Breast epithelium (tissue), 4 donors: ENCODE data around the gene LYST. TPM values are rescaled to one million over a fixed set of nuclear protein-coding genes. Genes with fewer than 3 reads are reported as not detected.

Source experiments
- DNase-seq, 2 donors: peaks; one replicate each; pipeline ENCODE4 v3.0.0-alpha.2; 2019; ENCODE audit warnings: low spot score in 2 of 2
- H3K27ac ChIP-seq, 2 donors: fragments of 200-600 bp; sonication (generic) in 1 of 2; one replicate each; pipeline ENCODE4 v1.5.1; 2016 to 2019; ENCODE audit warnings: mild to moderate bottlenecking in 1 of 2
- H3K27me3 ChIP-seq, 2 donors: fragments of 200-600 bp; sonication (generic) in 1 of 2; one replicate each; pipeline versions ENCODE4 v1.5.1 to v1.6.0; 2017 to 2019; ENCODE audit warnings: control low read depth in 1 of 2, mild to moderate bottlenecking in 1 of 2
- H3K36me3 ChIP-seq: fragments of 200-600 bp; one replicate; pipeline ENCODE4 v1.5.1; 2019
- H3K4me1 ChIP-seq, 2 donors: fragments of 200-600 bp; sonication (generic); one replicate each; pipeline ENCODE4 v1.5.1; 2016 to 2019; ENCODE audit warnings: control low read depth in 1 of 2
- H3K4me3 ChIP-seq, 3 donors: fragments of 200-600 bp; sonication (generic); 1 replicate in 2 of 3; 2 replicates in 1 of 3; pipeline ENCODE4 v1.5.1; 2016 to 2019; ENCODE audit warnings: mild to moderate bottlenecking in 3 of 3, moderate library complexity in 2 of 3
- H3K9me3 ChIP-seq, 2 donors: fragments of 200-600 bp; sonication (generic) in 1 of 2; one replicate each; pipeline ENCODE4 v1.5.1; 2016 to 2019; ENCODE audit warnings: control low read depth in 1 of 2
- POLR2A ChIP-seq: fragments of 450-650 bp; IDR thresholded peaks from one replicate; pipeline ENCODE4 v1.6.1; 2016; ENCODE audit warnings: antibody characterized with exemption, mild to moderate bottlenecking, moderate library complexity
- POLR2AphosphoS5 ChIP-seq, 3 donors: sonication (generic); formaldehyde crosslinking; IDR thresholded peaks; one replicate each; pipeline ENCODE4 v1.6.1; 2017; ENCODE audit warnings: antibody characterized with exemption in 3 of 3
- intact Hi-C: fragments of 100-400 bp; cut with DNase I; formaldehyde crosslinking; loops from one replicate; pipeline ENCODE4 v1.15.1; 2023; ENCODE audit warnings: low total_unique reads
- total RNA-seq, 3 donors: library from RNA; depleted of rRNA; stranded (reverse); fragments of >200 nt; gene quantifications; one replicate each; pipeline ENCODE4 v1.1.0, GENCODE V29; 2016
- TF ChIP-seq, protein P1 (sequence below), 3 donors: fragments of 450-650 bp; IDR thresholded peaks; one replicate each; pipeline ENCODE4 v1.5.1; 2016 to 2017; ENCODE audit warnings: antibody characterized with exemption in 3 of 3, mild to moderate bottlenecking in 3 of 3, moderate library complexity in 3 of 3

Gene LYST
- total RNA-seq, 3 donors from 2014 or later = 63.3 to 78.3 (median 66.1) TPM

DNA sequence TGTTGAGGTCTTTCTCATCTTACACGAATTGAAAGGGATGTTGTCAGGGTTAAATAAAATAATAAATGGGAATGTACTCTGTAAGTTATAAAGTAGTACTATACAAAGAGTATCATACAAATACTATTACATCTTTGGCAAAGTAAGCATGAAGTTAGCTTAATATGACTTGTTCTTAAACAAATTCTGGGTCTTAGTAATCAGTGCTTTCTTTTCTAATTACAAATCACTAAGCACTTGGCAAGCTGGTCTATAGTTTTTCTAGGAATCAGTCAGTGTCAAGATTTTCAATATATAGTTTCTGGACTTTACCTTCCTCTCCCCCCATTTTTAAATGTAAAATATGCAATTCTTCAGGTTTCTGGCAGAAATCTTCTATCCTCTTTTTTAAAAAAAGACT lies 6.9 kb downstream of the LYST start:
- Histone ChIP-seq H3K27ac (no peak overlapping the region), H3K9me3 (no peaks in the 10 kb centered on the region), H3K4me1 (peaks cover 0 to 3% of the 10 kb centered on the region in 2 donors), H3K36me3 (no peaks in the 10 kb centered on the region), H3K4me3 (no peak overlapping the region), H3K27me3 (no peaks in the 10 kb centered on the region)
- TF ChIP-seq POLR2A (no peak), POLR2AphosphoS5 (IDR thresholded peaks at IDR 0.05) (no peak)
- TF ChIP-seq, protein P1, sequence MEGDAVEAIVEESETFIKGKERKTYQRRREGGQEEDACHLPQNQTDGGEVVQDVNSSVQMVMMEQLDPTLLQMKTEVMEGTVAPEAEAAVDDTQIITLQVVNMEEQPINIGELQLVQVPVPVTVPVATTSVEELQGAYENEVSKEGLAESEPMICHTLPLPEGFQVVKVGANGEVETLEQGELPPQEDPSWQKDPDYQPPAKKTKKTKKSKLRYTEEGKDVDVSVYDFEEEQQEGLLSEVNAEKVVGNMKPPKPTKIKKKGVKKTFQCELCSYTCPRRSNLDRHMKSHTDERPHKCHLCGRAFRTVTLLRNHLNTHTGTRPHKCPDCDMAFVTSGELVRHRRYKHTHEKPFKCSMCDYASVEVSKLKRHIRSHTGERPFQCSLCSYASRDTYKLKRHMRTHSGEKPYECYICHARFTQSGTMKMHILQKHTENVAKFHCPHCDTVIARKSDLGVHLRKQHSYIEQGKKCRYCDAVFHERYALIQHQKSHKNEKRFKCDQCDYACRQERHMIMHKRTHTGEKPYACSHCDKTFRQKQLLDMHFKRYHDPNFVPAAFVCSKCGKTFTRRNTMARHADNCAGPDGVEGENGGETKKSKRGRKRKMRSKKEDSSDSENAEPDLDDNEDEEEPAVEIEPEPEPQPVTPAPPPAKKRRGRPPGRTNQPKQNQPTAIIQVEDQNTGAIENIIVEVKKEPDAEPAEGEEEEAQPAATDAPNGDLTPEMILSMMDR (IDR thresholded peaks at IDR 0.05) = no peak
- DNase-seq = no peak
- intact Hi-C loops = loop anchor here (2.0 to 10.0 kb wide), 2 partner anchors 51 to 85 kb away; no protein-coding TSS in a partner anchor

DNA sequence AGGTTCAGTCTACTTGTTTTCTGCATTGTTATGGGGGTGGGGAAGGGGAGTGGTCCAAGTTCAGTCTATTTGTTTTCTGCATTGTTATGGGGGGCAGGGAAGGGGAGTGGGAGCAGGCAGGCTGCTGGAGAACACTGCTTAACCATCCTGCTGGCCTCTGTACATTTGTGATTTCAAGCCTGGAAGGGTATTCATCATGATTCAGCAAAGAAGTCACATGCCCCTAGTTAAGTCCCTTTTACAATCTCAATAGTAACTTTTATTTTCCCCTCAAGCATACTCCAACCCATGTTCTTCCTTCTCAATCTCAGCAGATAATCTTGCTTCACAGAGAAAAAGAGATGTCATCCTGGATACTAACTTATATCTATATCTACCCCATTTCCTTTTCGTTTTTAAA lies 7.9 kb downstream of the LYST start:
- no peaks in the 10 kb centered on the region for H3K9me3 ChIP-seq
- H3K4me3 ChIP-seq = no peak overlapping the region
- intact Hi-C loops = no loop called here
- H3K27ac ChIP-seq = no peak overlapping the region
- no peak for DNase-seq
- TF ChIP-seq POLR2AphosphoS5 (IDR thresholded peaks at IDR 0.05) = no peak
- no peak for TF ChIP-seq POLR2A
- TF ChIP-seq, protein P1 (IDR thresholded peaks at IDR 0.05) = no peak
- H3K4me1 ChIP-seq = no peaks in the 10 kb centered on the region
- H3K36me3 ChIP-seq = no peaks in the 10 kb centered on the region
- H3K27me3 ChIP-seq = no peaks in the 10 kb centered on the region

DNA sequence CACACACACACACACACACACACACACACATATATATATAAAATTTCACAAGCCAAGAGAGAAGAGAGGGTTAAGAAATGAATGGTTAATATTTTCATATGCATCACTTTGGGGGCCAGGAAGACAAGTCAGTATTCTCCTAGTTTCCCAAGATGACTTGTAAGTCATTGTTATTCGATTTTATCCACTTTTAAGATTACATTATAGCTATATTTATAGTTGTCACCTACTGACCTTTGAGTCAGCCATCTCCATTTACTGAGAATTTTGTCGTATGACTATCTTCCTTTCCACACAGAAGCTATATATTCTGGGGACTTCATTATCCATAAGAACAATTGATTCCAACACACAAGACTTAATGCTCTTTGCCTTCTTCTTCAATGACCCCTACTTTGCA lies 8.9 kb downstream of the LYST start:
- no peak for DNase-seq
- TF ChIP-seq POLR2A = no peak
- no peak for TF ChIP-seq POLR2AphosphoS5 (IDR thresholded peaks at IDR 0.05)
- intact Hi-C loops = no loop called here

DNA sequence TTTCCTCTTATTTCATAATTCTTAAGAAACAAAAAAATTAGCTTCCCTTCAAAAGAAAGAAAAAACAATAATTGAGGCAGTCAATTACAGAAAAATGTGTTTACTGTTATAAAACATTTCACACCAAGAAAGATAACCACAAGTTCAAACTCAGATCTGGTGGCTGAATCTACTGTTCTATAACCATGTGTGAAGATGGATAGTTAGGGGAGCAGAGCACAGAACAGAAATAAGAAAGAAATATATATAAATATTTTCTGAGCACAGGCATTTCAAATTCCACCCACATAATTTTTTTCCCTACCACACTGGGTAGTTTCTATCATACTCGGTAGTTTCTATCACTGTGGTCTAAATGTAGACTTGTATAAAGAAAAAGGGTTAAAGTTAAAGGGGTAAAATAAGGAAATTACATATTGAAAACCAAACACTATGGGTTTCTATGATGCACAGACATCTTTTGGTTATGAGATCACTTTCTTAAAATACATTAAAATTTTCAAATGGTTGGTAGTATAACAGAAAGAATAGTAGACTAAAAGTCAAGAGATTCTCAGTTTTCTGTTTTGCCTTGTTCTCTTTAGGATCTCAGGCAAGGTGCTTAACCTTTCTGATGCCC lies 10.8 kb downstream of the LYST start:
- Histone ChIP-seq H3K4me1 (no peaks in the 10 kb centered on the region), H3K36me3 (no peaks in the 10 kb centered on the region), H3K27me3 (no peaks in the 10 kb centered on the region), H3K9me3 (no peaks in the 10 kb centered on the region), H3K4me3 (no peak overlapping the region), H3K27ac (no peak overlapping the region)
- intact Hi-C loops = no loop called here
- TF ChIP-seq, protein P1 (IDR thresholded peaks at IDR 0.05) = no peak
- TF ChIP-seq POLR2A = no peak
- no peak for TF ChIP-seq POLR2AphosphoS5 (IDR thresholded peaks at IDR 0.05)
- DNase-seq = no peak

More for the DNA sequence above, 8.9 kb downstream of the LYST start:
- Histone ChIP-seq H3K4me3 (no peak overlapping the region), H3K27ac (no peak overlapping the region), H3K9me3 (no peaks in the 10 kb centered on the region), H3K36me3 (no peaks in the 10 kb centered on the region), H3K4me1 (no peaks in the 10 kb centered on the region), H3K27me3 (no peaks in the 10 kb centered on the region)

DNA sequence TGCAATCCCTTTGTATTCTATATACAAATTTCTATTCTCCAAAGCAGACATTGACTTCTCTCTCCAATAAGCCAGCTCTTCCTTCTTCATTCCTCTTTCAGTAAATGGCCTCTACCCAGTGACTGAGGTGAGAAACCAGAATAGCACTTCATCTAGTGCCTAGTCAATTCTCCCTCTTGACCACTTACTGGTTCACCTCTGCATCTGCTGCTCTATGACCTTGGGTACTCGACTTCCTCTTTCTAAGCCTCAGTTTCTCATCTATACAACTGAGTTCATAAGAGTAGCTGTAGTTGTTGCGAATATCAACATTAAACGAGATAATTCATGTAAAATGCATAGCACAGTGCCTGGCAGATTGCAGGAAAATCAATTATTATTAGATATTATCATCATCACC lies 12.4 kb downstream of the LYST start:
- intact Hi-C loops = no loop called here
- Histone ChIP-seq H3K27ac (no peak overlapping the region), H3K9me3 (no peaks in the 10 kb centered on the region), H3K4me1 (no peaks in the 10 kb centered on the region), H3K4me3 (no peak overlapping the region), H3K36me3 (no peaks in the 10 kb centered on the region), H3K27me3 (no peaks in the 10 kb centered on the region)
- TF ChIP-seq, protein P1 (IDR thresholded peaks at IDR 0.05) = no peak
- DNase-seq = no peak

DNA sequence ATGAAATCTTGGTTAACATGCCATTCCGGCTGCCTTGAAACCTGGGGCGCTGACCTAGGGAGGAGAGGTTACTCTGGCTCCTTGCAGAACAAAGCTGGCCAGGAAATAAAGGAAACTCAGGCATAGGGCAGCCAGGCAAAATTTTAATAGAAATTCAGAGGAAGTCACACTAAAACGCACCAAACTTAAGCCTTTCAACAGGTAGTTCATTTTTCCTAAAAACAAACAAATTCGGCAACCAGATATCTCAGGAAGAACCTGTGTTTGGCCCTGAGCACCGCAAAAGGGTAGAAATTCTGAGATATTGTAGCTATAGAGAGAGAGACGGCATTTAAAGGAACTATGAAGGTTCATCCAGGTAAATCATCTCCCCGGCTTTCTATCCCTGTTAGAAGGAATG lies 13.1 kb downstream of the LYST start:
- Histone ChIP-seq H3K9me3 (no peaks in the 10 kb centered on the region), H3K4me1 (no peaks in the 10 kb centered on the region), H3K36me3 (no peaks in the 10 kb centered on the region), H3K27me3 (no peaks in the 10 kb centered on the region), H3K4me3 (no peak overlapping the region), H3K27ac (no peak overlapping the region)
- intact Hi-C loops = no loop called here
- no peak for DNase-seq
- TF ChIP-seq POLR2A = no peak
- TF ChIP-seq POLR2AphosphoS5 (IDR thresholded peaks at IDR 0.05) = no peak
- TF ChIP-seq, protein P1 (IDR thresholded peaks at IDR 0.05) = no peak
